Neural progenitor cell (in vitro differentiated cells): ENCODE data around the gene DENND2A.

Source experiments
- EZH2 ChIP-seq: fragments of 200-600 bp; sonication (generic); IDR thresholded peaks from 2 replicates; pipeline ENCODE4 v1.6.1; 2017; ENCODE audit warnings: antibody characterized with exemption, mild to moderate bottlenecking, moderate library complexity
- EZH2phosphoT487 ChIP-seq: fragments of 200-600 bp; sonication (generic); IDR thresholded peaks from 2 replicates; pipeline ENCODE4 v1.6.1; 2017; ENCODE audit warnings: antibody characterized with exemption
- TF ChIP-seq, protein P1 (sequence below): fragments of 200-600 bp; sonication (generic); IDR thresholded peaks from 2 replicates; pipeline ENCODE4 v1.5.1; 2017; ENCODE audit warnings: antibody characterized with exemption, mild to moderate bottlenecking

GRCh38 chr7:140564643-140565042, 76.0 kb downstream of the DENND2A start:
- TF ChIP-seq, protein P1, sequence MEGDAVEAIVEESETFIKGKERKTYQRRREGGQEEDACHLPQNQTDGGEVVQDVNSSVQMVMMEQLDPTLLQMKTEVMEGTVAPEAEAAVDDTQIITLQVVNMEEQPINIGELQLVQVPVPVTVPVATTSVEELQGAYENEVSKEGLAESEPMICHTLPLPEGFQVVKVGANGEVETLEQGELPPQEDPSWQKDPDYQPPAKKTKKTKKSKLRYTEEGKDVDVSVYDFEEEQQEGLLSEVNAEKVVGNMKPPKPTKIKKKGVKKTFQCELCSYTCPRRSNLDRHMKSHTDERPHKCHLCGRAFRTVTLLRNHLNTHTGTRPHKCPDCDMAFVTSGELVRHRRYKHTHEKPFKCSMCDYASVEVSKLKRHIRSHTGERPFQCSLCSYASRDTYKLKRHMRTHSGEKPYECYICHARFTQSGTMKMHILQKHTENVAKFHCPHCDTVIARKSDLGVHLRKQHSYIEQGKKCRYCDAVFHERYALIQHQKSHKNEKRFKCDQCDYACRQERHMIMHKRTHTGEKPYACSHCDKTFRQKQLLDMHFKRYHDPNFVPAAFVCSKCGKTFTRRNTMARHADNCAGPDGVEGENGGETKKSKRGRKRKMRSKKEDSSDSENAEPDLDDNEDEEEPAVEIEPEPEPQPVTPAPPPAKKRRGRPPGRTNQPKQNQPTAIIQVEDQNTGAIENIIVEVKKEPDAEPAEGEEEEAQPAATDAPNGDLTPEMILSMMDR = no peak
- TF ChIP-seq EZH2phosphoT487 (no peak), EZH2 (no peak)
